GM20431 (cell line): ENCODE measurements around the gene COX17.

Experiments used
- in situ Hi-C: fragments of 300-500 bp; cut with MseI, MboI; formaldehyde crosslinking; loops from one replicate; pipeline ENCODE4 v1.15.0; 2020; ENCODE audit warnings: low sequenced_read_pairs; ENCODE audit not compliant: unreplicated experiment

The COX17 gene

DNA sequence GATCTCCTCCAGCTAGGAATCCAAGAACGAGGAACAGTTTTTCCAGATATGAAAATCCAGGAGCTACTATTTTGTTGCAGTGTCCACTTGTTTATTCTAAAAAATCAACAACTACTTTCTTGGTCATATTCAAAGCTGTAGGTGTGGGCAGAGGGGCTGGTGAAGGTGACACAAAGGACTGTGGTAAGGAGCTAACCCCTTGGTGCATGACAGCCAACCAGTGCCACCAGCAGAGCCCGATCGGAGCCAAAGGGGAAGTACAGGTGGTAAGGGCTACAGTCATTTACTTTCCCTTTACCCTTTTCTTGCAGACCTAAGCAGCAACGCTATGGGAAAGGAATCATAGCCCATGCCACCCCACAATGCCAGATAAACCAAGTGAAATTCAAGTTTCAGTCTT is 48.8 kb downstream of the COX17 start:
- in situ Hi-C loops = no loop called here

DNA sequence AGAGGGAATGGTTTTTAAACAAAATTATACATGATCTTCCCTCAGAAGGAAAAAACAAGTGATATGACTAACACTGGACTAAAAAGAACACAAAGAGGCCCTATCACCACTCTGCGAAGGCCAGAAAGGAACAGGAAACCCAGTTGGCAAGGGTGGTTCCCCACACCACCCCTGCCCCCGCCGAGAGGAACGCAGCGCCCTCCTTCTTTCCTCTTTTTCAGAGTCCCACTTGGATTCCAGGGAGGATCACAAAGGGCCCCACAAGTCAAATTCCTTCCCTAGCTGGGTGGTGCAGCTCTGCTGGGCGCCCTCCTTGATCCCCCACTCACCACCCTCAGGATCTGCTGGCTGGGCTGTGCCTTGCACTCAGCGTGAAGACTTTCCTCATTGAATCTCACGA is 49.7 kb downstream of the COX17 start:
- in situ Hi-C loops = no loop called here

DNA sequence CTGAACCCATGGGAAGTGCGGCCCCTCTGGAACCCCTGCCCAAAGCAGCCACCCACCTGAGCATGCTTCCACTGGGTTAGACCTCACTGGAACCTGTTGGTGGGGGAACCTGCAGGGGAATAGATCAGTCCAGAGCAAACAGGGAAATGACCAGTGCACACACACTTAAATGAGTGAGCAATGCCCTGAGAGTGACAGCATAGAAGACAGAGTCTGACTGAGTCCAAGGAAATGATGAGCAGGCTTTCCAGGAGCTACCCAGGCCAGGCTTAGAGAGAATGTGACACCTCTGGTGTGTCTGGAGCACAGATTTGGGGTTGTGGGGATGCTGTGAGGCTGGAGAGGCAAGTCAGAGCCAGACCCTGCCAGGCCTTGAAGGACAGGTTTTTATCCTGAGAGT is 51.0 kb downstream of the COX17 start:
- in situ Hi-C loops = no loop called here

DNA sequence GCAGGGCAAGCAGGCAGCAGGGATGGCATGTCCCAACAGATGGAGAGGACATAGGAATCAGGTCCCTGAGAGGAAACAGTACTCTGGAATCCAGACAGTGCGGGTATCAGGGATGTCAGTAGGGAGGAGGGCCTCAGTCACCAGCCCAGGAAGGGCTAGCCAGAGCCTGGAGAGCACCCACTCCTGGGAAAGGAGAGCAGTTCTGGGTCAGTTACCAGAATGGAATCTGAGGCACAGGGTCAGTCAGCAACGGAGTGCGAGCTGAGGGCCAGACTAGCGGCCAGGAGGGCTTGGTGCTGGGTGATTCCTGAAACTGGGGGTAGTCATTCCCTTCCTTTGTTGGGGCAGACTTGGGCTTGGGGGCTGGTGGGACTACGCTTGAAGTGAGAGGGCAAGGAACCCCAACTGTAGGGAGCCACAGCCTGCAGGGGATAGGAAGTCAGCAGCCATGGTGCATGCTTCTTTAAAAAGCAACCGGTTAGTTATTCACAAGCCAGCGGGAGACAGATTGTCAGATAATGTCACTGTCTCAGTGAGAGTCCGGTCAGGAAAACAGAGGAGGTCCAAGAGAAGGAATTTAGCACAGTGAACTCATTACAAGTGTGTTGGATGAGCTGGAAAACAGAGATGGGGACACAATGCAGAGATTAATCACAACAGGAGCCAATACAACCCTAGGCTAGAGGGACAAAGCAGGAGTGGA is 51.6 kb downstream of the COX17 start:
- in situ Hi-C loops = no loop called here

DNA sequence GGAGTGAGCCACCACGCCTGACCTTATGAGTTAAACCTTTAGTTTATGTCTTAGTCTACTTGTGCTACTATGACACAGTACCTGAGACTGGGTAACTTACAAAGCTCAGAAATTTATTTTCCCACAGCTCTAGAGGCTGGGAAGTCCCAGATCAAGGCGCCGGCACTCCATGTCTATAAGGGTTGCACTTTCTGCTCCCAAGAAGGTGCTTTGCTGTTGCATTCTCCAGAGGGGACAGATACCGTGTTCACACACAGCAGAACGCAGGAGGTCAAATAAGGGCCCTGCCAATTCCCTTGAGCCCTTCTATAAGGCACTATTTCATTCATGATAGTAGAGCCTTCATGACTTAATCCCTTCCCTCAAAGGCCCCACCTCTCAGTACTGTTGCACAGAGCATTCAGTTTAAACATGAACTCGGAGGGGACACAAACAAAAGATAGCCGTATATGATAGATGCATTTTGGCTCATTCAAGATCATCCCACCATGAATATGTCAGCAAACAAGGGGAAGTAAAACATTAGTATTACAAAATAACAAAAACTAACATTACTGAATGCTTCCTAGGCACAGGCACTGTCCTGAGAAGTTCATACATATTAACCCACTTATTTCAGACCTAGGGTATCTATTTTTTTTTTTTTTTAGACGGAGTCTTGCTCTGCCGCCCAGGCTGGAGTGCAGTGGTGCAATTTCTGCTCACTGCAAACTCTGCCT is 53.0 kb downstream of the COX17 start:
- in situ Hi-C loops = no loop called here

DNA sequence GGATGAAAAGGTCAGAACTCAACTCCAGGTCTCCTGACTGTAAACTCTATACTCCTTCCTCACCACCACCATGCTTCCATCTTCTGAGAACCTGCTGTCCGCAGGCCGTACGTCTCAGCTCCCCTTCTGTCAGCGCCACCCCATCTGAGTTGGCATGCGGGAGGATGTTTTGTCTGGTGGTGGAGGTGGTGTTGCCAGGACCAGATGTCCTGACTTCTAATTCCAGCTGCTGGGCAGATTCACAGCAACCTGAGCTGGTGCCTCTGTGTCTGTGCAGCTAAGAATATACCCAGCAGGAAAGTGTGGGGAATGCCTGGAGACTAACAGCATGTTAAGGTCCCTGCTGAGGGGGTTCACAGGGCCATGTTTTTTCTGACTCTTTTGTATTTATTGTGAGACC is 56.3 kb downstream of the COX17 start:
- in situ Hi-C loops = no loop called here
